Suprapubic skin (tissue), 4 donors: ENCODE results near the gene ACTG1.

Source experiments
- POLR2A ChIP-seq, 2 donors: fragments of 450-650 bp; IDR thresholded peaks; one replicate each; pipeline ENCODE4 v1.6.1; 2017; ENCODE audit warnings: antibody characterized with exemption in 2 of 2, mild to moderate bottlenecking in 2 of 2, moderate library complexity in 2 of 2
- POLR2AphosphoS5 ChIP-seq, 3 donors: sonication (generic); formaldehyde crosslinking; IDR thresholded peaks; one replicate each; pipeline ENCODE4 v1.6.1; 2017; ENCODE audit warnings: antibody characterized with exemption in 3 of 3
- TF ChIP-seq, protein P1 (sequence below), 2 donors: fragments of 200-600 bp in 1 of 2; fragments of 450-650 bp in 1 of 2; sonication (generic) in 1 of 2; IDR thresholded peaks; one replicate each; pipeline ENCODE4 v1.5.1; 2016 to 2019; ENCODE audit warnings: antibody characterized with exemption in 2 of 2, mild to moderate bottlenecking in 1 of 2, moderate library complexity in 1 of 2

DNA sequence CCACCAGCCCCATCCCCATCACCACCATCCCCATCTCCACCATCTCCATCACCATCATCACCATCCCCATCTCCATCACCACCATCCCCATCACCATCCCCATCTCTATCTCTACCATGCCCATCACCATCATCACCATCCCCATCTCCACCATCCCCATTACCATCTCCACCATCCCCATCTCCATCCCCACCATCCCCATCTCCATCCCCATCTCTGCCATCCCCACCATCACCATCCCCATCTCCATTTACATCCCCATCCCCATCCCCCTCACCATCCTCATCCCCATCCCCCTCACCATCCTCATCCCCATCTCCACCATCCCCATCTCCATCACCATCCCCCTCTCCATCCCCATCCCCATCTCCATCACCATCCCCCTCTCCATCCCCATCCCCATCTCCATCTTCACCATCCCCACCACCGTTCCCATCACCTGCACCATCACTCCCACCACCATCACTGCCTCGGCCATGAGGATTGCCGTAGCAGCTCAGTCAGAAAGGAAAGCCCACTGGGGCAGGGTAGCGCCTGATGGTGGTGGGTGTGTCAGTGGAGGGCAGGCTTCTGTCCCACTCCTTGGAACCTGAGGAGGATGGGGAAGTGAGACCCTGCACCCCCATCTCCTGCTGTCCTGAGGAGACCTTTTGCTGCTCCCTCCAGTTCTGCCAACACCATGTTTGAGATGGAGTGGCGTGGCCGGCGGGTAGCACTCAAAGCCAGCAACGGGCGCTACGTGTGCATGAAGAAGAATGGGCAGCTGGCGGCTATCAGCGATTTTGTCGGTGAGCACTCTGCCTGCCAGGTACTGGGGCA is 23.1 kb upstream of the ACTG1 start:
- TF ChIP-seq, protein P1, sequence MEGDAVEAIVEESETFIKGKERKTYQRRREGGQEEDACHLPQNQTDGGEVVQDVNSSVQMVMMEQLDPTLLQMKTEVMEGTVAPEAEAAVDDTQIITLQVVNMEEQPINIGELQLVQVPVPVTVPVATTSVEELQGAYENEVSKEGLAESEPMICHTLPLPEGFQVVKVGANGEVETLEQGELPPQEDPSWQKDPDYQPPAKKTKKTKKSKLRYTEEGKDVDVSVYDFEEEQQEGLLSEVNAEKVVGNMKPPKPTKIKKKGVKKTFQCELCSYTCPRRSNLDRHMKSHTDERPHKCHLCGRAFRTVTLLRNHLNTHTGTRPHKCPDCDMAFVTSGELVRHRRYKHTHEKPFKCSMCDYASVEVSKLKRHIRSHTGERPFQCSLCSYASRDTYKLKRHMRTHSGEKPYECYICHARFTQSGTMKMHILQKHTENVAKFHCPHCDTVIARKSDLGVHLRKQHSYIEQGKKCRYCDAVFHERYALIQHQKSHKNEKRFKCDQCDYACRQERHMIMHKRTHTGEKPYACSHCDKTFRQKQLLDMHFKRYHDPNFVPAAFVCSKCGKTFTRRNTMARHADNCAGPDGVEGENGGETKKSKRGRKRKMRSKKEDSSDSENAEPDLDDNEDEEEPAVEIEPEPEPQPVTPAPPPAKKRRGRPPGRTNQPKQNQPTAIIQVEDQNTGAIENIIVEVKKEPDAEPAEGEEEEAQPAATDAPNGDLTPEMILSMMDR (IDR thresholded peaks at IDR 0.05), result no peak
- no peak for TF ChIP-seq POLR2A (IDR thresholded peaks at IDR 0.05)
- no peak for TF ChIP-seq POLR2AphosphoS5 (IDR thresholded peaks at IDR 0.05)
